Fibroblast of lung (primary cell): ENCODE measurements around the gene KRTAP6-2. TPM values are rescaled to one million over a fixed set of nuclear protein-coding genes. Genes with fewer than 3 reads are reported as not detected.

Experiments used
- DNase-seq, 2 donors: peaks; one replicate each; pipeline versions ENCODE4 v3.0.0 to v3.0.0-alpha.2; 2010; ENCODE audit warnings: low read depth in 2 of 2
- H2AFZ ChIP-seq: 2 replicates; pipeline ENCODE4 v1.5.1; 2012; ENCODE audit warnings: low read length, control low read depth, inconsistent platforms
- H3K27ac ChIP-seq: 2 replicates; pipeline ENCODE4 v1.5.1; 2011; ENCODE audit warnings: low read length, control low read depth; ENCODE audit not compliant: insufficient read depth
- H3K27me3 ChIP-seq: 2 replicates; pipeline ENCODE4 v1.5.1; 2011; ENCODE audit warnings: mild to moderate bottlenecking, low read length; ENCODE audit not compliant: control insufficient read depth, insufficient read depth
- H3K36me3 ChIP-seq: 2 replicates; pipeline ENCODE4 v1.5.1; 2011; ENCODE audit warnings: low read length; ENCODE audit not compliant: control insufficient read depth, insufficient read depth
- H3K4me1 ChIP-seq: 2 replicates; pipeline ENCODE4 v1.5.1; 2011; ENCODE audit warnings: low read length; ENCODE audit not compliant: control insufficient read depth, insufficient read depth; ENCODE audit errors: extremely low read depth
- H3K4me2 ChIP-seq: 2 replicates; pipeline ENCODE4 v1.5.1; 2011; ENCODE audit warnings: low read length, control low read depth; ENCODE audit not compliant: insufficient read depth; ENCODE audit errors: extremely low read depth
- H3K4me3 ChIP-seq, 4 experiments: fragments of 200-600 bp in 1 of 4; sonication (generic) in 1 of 4; replicated peaks in 1 of 4; 2 replicates each; pipeline ENCODE4 v1.5.1; 2011 to 2016; ENCODE audit warnings: low read length in 4 of 4, low read depth in 3 of 4, mild to moderate bottlenecking in 3 of 4, control low read depth in 2 of 4, inconsistent platforms in 1 of 4, mixed read lengths in 1 of 4; ENCODE audit not compliant: insufficient read depth in 1 of 4; ENCODE audit errors: control extremely low read depth in 1 of 4
- H3K79me2 ChIP-seq: 2 replicates; pipeline ENCODE4 v1.5.1; 2012; ENCODE audit warnings: mild to moderate bottlenecking, low read length, inconsistent platforms; ENCODE audit not compliant: control insufficient read depth, insufficient read depth
- H3K9ac ChIP-seq: 2 replicates; pipeline ENCODE4 v1.5.1; 2011; ENCODE audit warnings: mild to moderate bottlenecking, low read length, control low read depth; ENCODE audit not compliant: insufficient read depth
- H3K9me3 ChIP-seq: 2 replicates; pipeline ENCODE4 v1.5.1; 2012; ENCODE audit warnings: low read depth, low read length; ENCODE audit not compliant: control insufficient read depth, insufficient read depth
- H4K20me1 ChIP-seq: 2 replicates; pipeline ENCODE4 v1.5.1; 2011; ENCODE audit warnings: low read length; ENCODE audit not compliant: control insufficient read depth, insufficient read depth; ENCODE audit errors: extremely low read depth
- EZH2 ChIP-seq: IDR thresholded peaks from 2 replicates; pipeline ENCODE4 v1.5.1; 2012; ENCODE audit warnings: low read length, control low read depth, mild to moderate bottlenecking; ENCODE audit errors: missing control alignments
- polyA plus RNA-seq, 2 donors: library from polyadenylated mRNA; depleted of rRNA in 1 of 2; stranded (reverse) in 1 of 2; unstranded in 1 of 2; fragments of >200 nt; gene quantifications; 2 replicates each; pipeline ENCODE4 v1.2.1, GENCODE V29; 2011 to 2012; ENCODE audit warnings: missing spikeins in 1 of 2
- total RNA-seq: library from RNA; depleted of rRNA; stranded (reverse); fragments of >200 nt; gene quantifications from 2 replicates; pipeline ENCODE4 v1.2.1, GENCODE V29; 2014
- TF ChIP-seq, protein P1 (sequence below), 2 donors: IDR thresholded peaks in 1 of 2; conservative IDR thresholded peaks in 1 of 2; 1 replicate in 1 of 2; 2 replicates in 1 of 2; pipeline ENCODE4 v1.5.1; 2011 to 2012; ENCODE audit warnings: low read length in 2 of 2, control low read depth in 1 of 2, inconsistent platforms in 1 of 2, low read depth in 1 of 2, mild to moderate bottlenecking in 1 of 2

KRTAP6-2 gene
- total and polyA plus RNA-seq, 2 donors (not counting 1 experiment from before 2014, with no cell fraction given) = not detected

DNA sequence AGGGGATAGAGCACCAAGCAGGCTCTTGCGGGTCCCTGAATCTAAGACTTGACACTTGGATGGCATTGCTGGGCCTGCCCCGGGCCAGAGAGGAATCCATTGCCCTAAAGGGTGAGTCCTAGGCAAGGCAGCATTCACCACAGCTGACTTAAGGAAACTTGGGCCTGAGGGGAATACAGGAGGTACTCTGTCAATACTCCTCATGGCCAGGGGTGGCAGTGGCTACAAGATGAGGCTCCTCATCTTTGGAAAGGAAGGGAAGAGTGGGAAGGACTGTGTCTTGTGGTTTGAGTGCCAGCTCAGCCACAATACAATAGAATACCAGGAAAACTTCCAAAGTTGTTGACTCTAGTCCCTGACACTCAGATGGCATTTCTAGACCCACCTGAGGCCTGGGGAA lies 7.3 kb upstream of the KRTAP6-2 start:
- H3K36me3 ChIP-seq = no peaks in the 10 kb centered on the region
- no peak overlapping the region for H3K4me2 ChIP-seq
- no peak for TF ChIP-seq EZH2
- TF ChIP-seq, protein P1, sequence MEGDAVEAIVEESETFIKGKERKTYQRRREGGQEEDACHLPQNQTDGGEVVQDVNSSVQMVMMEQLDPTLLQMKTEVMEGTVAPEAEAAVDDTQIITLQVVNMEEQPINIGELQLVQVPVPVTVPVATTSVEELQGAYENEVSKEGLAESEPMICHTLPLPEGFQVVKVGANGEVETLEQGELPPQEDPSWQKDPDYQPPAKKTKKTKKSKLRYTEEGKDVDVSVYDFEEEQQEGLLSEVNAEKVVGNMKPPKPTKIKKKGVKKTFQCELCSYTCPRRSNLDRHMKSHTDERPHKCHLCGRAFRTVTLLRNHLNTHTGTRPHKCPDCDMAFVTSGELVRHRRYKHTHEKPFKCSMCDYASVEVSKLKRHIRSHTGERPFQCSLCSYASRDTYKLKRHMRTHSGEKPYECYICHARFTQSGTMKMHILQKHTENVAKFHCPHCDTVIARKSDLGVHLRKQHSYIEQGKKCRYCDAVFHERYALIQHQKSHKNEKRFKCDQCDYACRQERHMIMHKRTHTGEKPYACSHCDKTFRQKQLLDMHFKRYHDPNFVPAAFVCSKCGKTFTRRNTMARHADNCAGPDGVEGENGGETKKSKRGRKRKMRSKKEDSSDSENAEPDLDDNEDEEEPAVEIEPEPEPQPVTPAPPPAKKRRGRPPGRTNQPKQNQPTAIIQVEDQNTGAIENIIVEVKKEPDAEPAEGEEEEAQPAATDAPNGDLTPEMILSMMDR (conservative IDR thresholded peaks at IDR 0.05 in 1 of 2, IDR thresholded peaks at IDR 0.05 in 1 of 2; ENCODE audit: low read depth in 1 of 2, low read length in 2 of 2) = no peak
- H3K9ac ChIP-seq = no peak overlapping the region
- no peaks in the 10 kb centered on the region for H3K27me3 ChIP-seq
- no peak overlapping the region for H3K4me3 ChIP-seq
- H3K9me3 ChIP-seq = no peaks in the 10 kb centered on the region
- no peaks in the 10 kb centered on the region for H4K20me1 ChIP-seq
- H2AFZ ChIP-seq = no peak overlapping the region
- no peaks in the 10 kb centered on the region for H3K79me2 ChIP-seq
- DNase-seq = no peak
- no peak overlapping the region for H3K27ac ChIP-seq
- no peaks in the 10 kb centered on the region for H3K4me1 ChIP-seq

DNA sequence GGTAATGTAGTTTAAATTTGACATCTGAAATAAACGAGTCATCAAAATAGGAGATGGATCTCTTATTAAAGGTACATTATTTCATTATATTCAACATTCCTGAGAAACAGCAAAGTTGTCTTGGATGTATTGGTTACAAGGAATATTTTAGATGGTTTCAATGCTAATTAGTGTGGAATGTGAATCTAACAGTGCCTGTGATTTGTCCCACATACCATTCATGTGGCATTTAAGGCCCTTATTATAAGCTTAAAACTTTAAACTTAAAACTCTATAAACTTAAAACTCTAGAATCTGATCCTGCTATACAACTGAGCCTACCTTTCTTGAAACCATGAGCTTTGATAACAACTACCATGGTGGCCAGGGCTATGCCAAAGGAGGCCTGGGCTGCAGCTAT lies 2.1 kb upstream of the KRTAP6-2 start, which contains the start of gene KRTAP22-1:
Gene KRTAP22-1, plus strand, starts transcription at position 301 of the 400 bp plus-strand sequence.
- no peak within 1 kb of the TSS for H3K9ac ChIP-seq
- H3K27ac ChIP-seq = no peak within 1 kb of the TSS
- H3K27me3 ChIP-seq = no peaks in the 10 kb centered on the region
- H2AFZ ChIP-seq = no peak within 1 kb of the TSS
- no peak within 1 kb of the TSS for H3K4me3 ChIP-seq
- H3K79me2 ChIP-seq = no peaks in the 10 kb centered on the region
- H3K36me3 ChIP-seq = no peaks in the 10 kb centered on the region
- H3K4me2 ChIP-seq = no peak within 1 kb of the TSS
- H3K4me1 ChIP-seq = no peaks in the 10 kb centered on the region
- H4K20me1 ChIP-seq = no peaks in the 10 kb centered on the region
- TF ChIP-seq, protein P1 (conservative IDR thresholded peaks at IDR 0.05 in 1 of 2, IDR thresholded peaks at IDR 0.05 in 1 of 2; ENCODE audit: low read depth in 1 of 2, low read length in 2 of 2) = no peak
- no peak for TF ChIP-seq EZH2
- no peaks in the 10 kb centered on the region for H3K9me3 ChIP-seq
- no peak for DNase-seq

DNA sequence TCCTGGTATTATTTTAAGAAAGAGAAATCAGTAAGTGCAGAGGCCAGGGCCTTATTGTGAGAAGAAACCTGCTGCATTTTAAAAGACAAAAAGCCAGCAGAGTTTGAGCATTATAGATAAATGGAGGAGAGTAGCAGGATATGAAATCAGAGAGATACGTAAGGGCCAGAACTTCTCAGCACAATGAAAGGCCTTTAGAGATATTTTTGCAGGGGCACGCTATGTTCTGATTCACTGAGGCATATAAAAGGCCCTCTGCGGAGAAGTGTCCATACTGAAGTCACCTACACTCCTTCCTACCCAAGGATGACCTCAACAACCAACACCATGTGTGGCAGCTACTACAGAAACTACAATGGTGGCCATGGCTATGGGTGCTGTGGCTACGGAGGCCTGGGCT lies 6.6 kb downstream of the KRTAP6-2 start, which contains the start of gene KRTAP6-3:
Gene KRTAP6-3, plus strand, starts transcription at position 301 of the 400 bp plus-strand sequence. Its CDS starts 6 bp downstream, at position 307.
- H3K27ac ChIP-seq = no peak within 1 kb of the TSS
- H3K4me1 ChIP-seq = no peaks in the 10 kb centered on the region
- no peaks in the 10 kb centered on the region for H3K27me3 ChIP-seq
- no peak within 1 kb of the TSS for H3K9ac ChIP-seq
- H3K79me2 ChIP-seq = no peaks in the 10 kb centered on the region
- no peaks in the 10 kb centered on the region for H3K36me3 ChIP-seq
- H4K20me1 ChIP-seq = no peaks in the 10 kb centered on the region
- H3K4me2 ChIP-seq = no peak within 1 kb of the TSS
- H2AFZ ChIP-seq = no peak within 1 kb of the TSS
- DNase-seq = no peak
- H3K4me3 ChIP-seq = no peak within 1 kb of the TSS
- TF ChIP-seq EZH2 = no peak
- TF ChIP-seq, protein P1 (conservative IDR thresholded peaks at IDR 0.05 in 1 of 2, IDR thresholded peaks at IDR 0.05 in 1 of 2; ENCODE audit: low read depth in 1 of 2, low read length in 2 of 2) = no peak
- no peaks in the 10 kb centered on the region for H3K9me3 ChIP-seq
